Measurements from ENCODE around the gene CCDC82. TPM values are rescaled to one million over a fixed set of nuclear protein-coding genes. Genes with fewer than 3 reads are reported as not detected.
A peak's percentile ranks its signal among the peaks of the same experiment; 100 is the strongest.

Gene CCDC82
- total and polyA plus RNA-seq, 2 of the 4 experiments (the other 2 are of a cell fraction) = 4.1 to 9.4 TPM

DNA sequence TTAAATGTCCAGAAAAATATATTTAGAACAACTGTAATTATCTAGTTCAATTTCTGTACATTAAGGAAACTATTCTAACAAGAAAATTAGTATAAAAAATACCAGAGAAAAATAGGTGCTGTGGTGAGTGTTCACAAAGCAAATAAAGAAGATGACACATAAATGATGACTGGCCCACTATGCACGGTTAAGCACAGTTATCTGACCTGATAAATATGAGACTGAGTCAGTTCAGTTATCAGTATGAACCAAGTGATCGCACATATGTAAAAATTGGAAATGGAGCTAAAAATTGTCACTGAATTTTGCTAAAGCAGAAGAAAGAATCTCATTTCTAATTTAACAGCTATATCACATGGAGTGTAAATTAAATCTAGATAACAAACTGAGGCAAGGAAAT is 27.9 kb downstream of the CCDC82 start:
- intact Hi-C loops (cut with micrococcal nuclease) (no loop called here), in situ Hi-C loops (cut with MboI; ENCODE audit: low sequenced_read_pairs) (no loop called here), dilution Hi-C loops (cut with HindIII; ENCODE audit: low sequenced_read_pairs, unreplicated experiment) (loop anchor here (25.0 kb wide), 1 partner anchor 324 kb away; no protein-coding TSS in a partner anchor)
- Histone ChIP-seq H3K27me3 (ENCODE audit: control insufficient read depth, insufficient read depth, low read length) (no peaks in the 10 kb centered on the region), H3K4me1 (ENCODE audit: control insufficient read depth, insufficient read depth, low read length) (no peaks in the 10 kb centered on the region), H4K5ac (ENCODE audit: low read depth, low read length) (no peak overlapping the region), H3K14ac (replicated peaks; ENCODE audit: low read depth, low read length) (no peak overlapping the region), H2BK15ac (ENCODE audit: low read depth, low read length) (no peak overlapping the region), H3K9ac (ENCODE audit: low read depth, low read length) (no peak overlapping the region), H3K79me1 (ENCODE audit: low read depth in 1 of 2, low read length in 2 of 2) (peaks cover 3 to 7% of the 10 kb centered on the region in 2 experiments; a peak in 2 of 4 replicates), H3K18ac (ENCODE audit: low read depth, low read length) (no peak overlapping the region), H3K36me3 (ENCODE audit: control insufficient read depth, insufficient read depth, low read length) (peaks cover 9% of the 10 kb centered on the region), H2BK20ac (ENCODE audit: low read depth, low read length) (no peak overlapping the region), H3K27ac (ENCODE audit: insufficient read depth, low read length) (no peak overlapping the region), H3K56ac (ENCODE audit: extremely low read depth, insufficient read depth, low read length) (no peak overlapping the region), H3K9me1 (ENCODE audit: insufficient read depth, low read length) (peaks cover 5% of the 10 kb centered on the region; the same call in 1 of the 2 replicates), H4K91ac (ENCODE audit: insufficient read depth, low read depth, low read length) (no peak overlapping the region), H4K20me1 (ENCODE audit: insufficient read depth, low read length) (no peaks in the 10 kb centered on the region), H3K4me2 (ENCODE audit: low read depth, low read length) (no peak overlapping the region), H3K4ac (ENCODE audit: low read depth, low read length) (no peak overlapping the region), H2BK5ac (ENCODE audit: low read depth, low read length, poor library complexity, severe bottlenecking) (no peak overlapping the region), H4K8ac (ENCODE audit: low read depth in 2 of 2, low read length in 2 of 2) (no peak overlapping the region), H2AFZ (replicated peaks; ENCODE audit: low read length, poor library complexity) (no peak overlapping the region), H2AK9ac (replicated peaks; ENCODE audit: low read depth, low read length, poor library complexity) (no peak overlapping the region), H3K4me3 (ENCODE audit: insufficient read depth, low read depth, low read length) (no peak overlapping the region), H2BK120ac (ENCODE audit: low read depth, low read length) (no peak overlapping the region), H2AK5ac (ENCODE audit: low read depth, low read length) (no peak overlapping the region), H3K9me3 (ENCODE audit: control insufficient read depth, insufficient read depth, low read length) (no peaks in the 10 kb centered on the region), H3K23ac (ENCODE audit: low read depth, low read length) (no peak overlapping the region)
- ATAC-seq (ENCODE audit: low read depth) = no peak
- TF ChIP-seq, protein P1, sequence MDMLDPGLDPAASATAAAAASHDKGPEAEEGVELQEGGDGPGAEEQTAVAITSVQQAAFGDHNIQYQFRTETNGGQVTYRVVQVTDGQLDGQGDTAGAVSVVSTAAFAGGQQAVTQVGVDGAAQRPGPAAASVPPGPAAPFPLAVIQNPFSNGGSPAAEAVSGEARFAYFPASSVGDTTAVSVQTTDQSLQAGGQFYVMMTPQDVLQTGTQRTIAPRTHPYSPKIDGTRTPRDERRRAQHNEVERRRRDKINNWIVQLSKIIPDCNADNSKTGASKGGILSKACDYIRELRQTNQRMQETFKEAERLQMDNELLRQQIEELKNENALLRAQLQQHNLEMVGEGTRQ (IDR thresholded peaks at IDR 0.05; ENCODE audit: low read depth, low read length) = no peak
- TF ChIP-seq BHLHE40 (IDR thresholded peaks at IDR 0.05; ENCODE audit: low read depth, low read length) (peak; percentile 26; the same call in 1 of the 2 replicates), MXI1 (IDR thresholded peaks at IDR 0.05; ENCODE audit: borderline replicate concordance, low read depth, low read length) (no peak), RAD21 (IDR thresholded peaks at IDR 0.05; ENCODE audit: low read length) (no peak), RFX5 (IDR thresholded peaks at IDR 0.05; ENCODE audit: low read depth, low read length) (no peak), MAFK (IDR thresholded peaks at IDR 0.05; ENCODE audit: low read depth, low read length) (no peak), NFE2L2 (IDR thresholded peaks at IDR 0.05; ENCODE audit: low read depth, low read length) (no peak), POLR2A (IDR thresholded peaks at IDR 0.05; ENCODE audit: low read depth, low read length) (no peak), RCOR1 (IDR thresholded peaks at IDR 0.05; ENCODE audit: insufficient replicate concordance, low read length) (no peak), CEBPB (IDR thresholded peaks at IDR 0.05; ENCODE audit: low read depth, low read length) (no peak), SMC3 (IDR thresholded peaks at IDR 0.05; ENCODE audit: low read depth, low read length) (no peak), FOS (IDR thresholded peaks at IDR 0.05; ENCODE audit: low read depth, low read length) (0 out of 2 replicates have a peak, but pooled peaks have one; percentile 4), CHD1 (IDR thresholded peaks at IDR 0.05; ENCODE audit: low read depth, low read length) (no peak)
- ChIA-PET CTCF (interaction anchor here (1.0 kb wide), 1 partner anchor 23 kb away, joined by 3 read pairs; no protein-coding TSS in a partner anchor), POLR2A (ENCODE audit: unreplicated experiment) (no interaction called here)
- no TSS peak for BruUV-seq (replicated peaks)
- WGBS, 2 experiments (ENCODE audit: extremely low coverage in 2 of 2, insufficient read length in 1 of 2) = 40% methylated on average over 1 of the region's 2 CpGs; no CpG with 5 or more reads in 1 of the 2 experiments
- peak; percentile 45 for DNase-seq

All from IMR-90 (cell line).